H9 (cell line): Measurements from ENCODE around the gene PLD2. TPM values are rescaled to one million over a fixed set of nuclear protein-coding genes. Genes with fewer than 3 reads are reported as not detected.

Experiments
- DNase-seq: peaks from one replicate; pipeline ENCODE4 v3.0.0-alpha.2; 2017
- H2AFZ ChIP-seq: one replicate; pipeline ENCODE4 v1.6.1; 2013; ENCODE audit warnings: mild to moderate bottlenecking, low read length, control low read depth, moderate library complexity
- H2AK5ac ChIP-seq: 2 replicates; pipeline ENCODE4 v1.6.1; 2013; ENCODE audit warnings: low read length, control low read depth, mixed read lengths; ENCODE audit not compliant: insufficient read length
- H2BK120ac ChIP-seq: one replicate; pipeline ENCODE4 v1.6.1; 2013; ENCODE audit warnings: low read depth, mild to moderate bottlenecking, low read length, control low read depth, inconsistent platforms; ENCODE audit not compliant: poor library complexity, severe bottlenecking
- H2BK12ac ChIP-seq: 2 replicates; pipeline ENCODE4 v1.6.1; 2013; ENCODE audit warnings: low read length, control low read depth, mixed read lengths, low read depth; ENCODE audit not compliant: insufficient read length
- H2BK15ac ChIP-seq: 2 replicates; pipeline ENCODE4 v1.6.1; 2013; ENCODE audit warnings: low read depth, low read length, control low read depth
- H2BK20ac ChIP-seq: one replicate; pipeline ENCODE4 v1.6.1; 2013; ENCODE audit warnings: low read depth, mild to moderate bottlenecking, low read length, control low read depth, inconsistent platforms; ENCODE audit not compliant: poor library complexity, severe bottlenecking
- H2BK5ac ChIP-seq: 2 replicates; pipeline ENCODE4 v1.6.1; 2013; ENCODE audit warnings: low read length, control low read depth, mixed read lengths; ENCODE audit not compliant: insufficient read length
- H3K14ac ChIP-seq: 2 replicates; pipeline ENCODE4 v1.6.1; 2013; ENCODE audit warnings: low read length, control low read depth; ENCODE audit not compliant: insufficient read depth
- H3K18ac ChIP-seq: 2 replicates; pipeline ENCODE4 v1.6.1; 2013; ENCODE audit warnings: low read depth, mild to moderate bottlenecking, mixed read lengths, low read length, control low read depth; ENCODE audit not compliant: insufficient read length
- H3K23ac ChIP-seq: 2 replicates; pipeline ENCODE4 v1.6.1; 2013; ENCODE audit warnings: low read length, control low read depth, mixed read lengths, low read depth; ENCODE audit not compliant: insufficient read length
- H3K23me2 ChIP-seq: 2 replicates; pipeline ENCODE4 v1.6.1; 2013; ENCODE audit warnings: low read depth, mild to moderate bottlenecking, mixed read lengths, low read length, control low read depth; ENCODE audit not compliant: insufficient read length, poor library complexity, severe bottlenecking
- H3K27ac ChIP-seq: 2 replicates; pipeline ENCODE4 v1.5.1; 2013; ENCODE audit warnings: low read length, control low read depth, mixed read lengths, low read depth; ENCODE audit not compliant: insufficient read length
- H3K27me3 ChIP-seq: 2 replicates; pipeline ENCODE4 v1.6.1; 2013; ENCODE audit warnings: low read length, control low read depth, inconsistent platforms; ENCODE audit not compliant: insufficient read depth
- H3K4ac ChIP-seq: 2 replicates; pipeline ENCODE4 v1.6.1; 2013; ENCODE audit warnings: low read depth, mild to moderate bottlenecking, control low read depth, inconsistent platforms, low read length, moderate library complexity
- H3K4me1 ChIP-seq: 2 replicates; pipeline ENCODE4 v1.6.1; 2013; ENCODE audit warnings: low read length, control low read depth, inconsistent platforms; ENCODE audit not compliant: insufficient read depth
- H3K4me2 ChIP-seq: 2 replicates; pipeline ENCODE4 v1.6.1; 2013; ENCODE audit warnings: low read length, control low read depth, mixed read lengths; ENCODE audit not compliant: insufficient read length, insufficient read depth
- H3K56ac ChIP-seq: 2 replicates; pipeline ENCODE4 v1.6.1; 2013; ENCODE audit warnings: low read depth, mild to moderate bottlenecking, mixed read lengths, low read length, control low read depth; ENCODE audit not compliant: insufficient read length
- H3K79me1 ChIP-seq: 2 replicates; pipeline ENCODE4 v1.6.1; 2013; ENCODE audit warnings: low read depth, mild to moderate bottlenecking, moderate library complexity, low read length, control low read depth, inconsistent platforms; ENCODE audit not compliant: insufficient read depth, poor library complexity, severe bottlenecking
- H3K79me2 ChIP-seq: 2 replicates; pipeline ENCODE4 v1.6.1; 2013; ENCODE audit warnings: low read length, control low read depth, inconsistent platforms; ENCODE audit not compliant: insufficient read depth
- H3K9ac ChIP-seq: 2 replicates; pipeline ENCODE4 v1.6.1; 2013; ENCODE audit warnings: low read length, control low read depth, mixed read lengths; ENCODE audit not compliant: insufficient read length; ENCODE audit errors: extremely low read depth
- H3K9me3 ChIP-seq: one replicate; pipeline ENCODE4 v1.6.1; 2013; ENCODE audit warnings: low read depth, low read length, inconsistent platforms; ENCODE audit not compliant: control insufficient read depth
- H3T11ph ChIP-seq: one replicate; pipeline ENCODE4 v1.6.1; 2013; ENCODE audit warnings: mild to moderate bottlenecking, low read length, control low read depth, inconsistent platforms
- H4K20me1 ChIP-seq: one replicate; pipeline ENCODE4 v1.6.1; 2013; ENCODE audit not compliant: control insufficient read depth, insufficient read length, insufficient read depth
- H4K5ac ChIP-seq: 2 replicates; pipeline ENCODE4 v1.6.1; 2013; ENCODE audit warnings: low read depth, mild to moderate bottlenecking, mixed read lengths, low read length, control low read depth; ENCODE audit not compliant: insufficient read length
- H4K8ac ChIP-seq: replicated peaks from 2 replicates; pipeline ENCODE4 v1.6.1; 2013; ENCODE audit warnings: low read length, control low read depth, mixed read lengths, low read depth; ENCODE audit not compliant: insufficient read length
- H4K91ac ChIP-seq: 2 replicates; pipeline ENCODE4 v1.6.1; 2013; ENCODE audit warnings: low read depth, mild to moderate bottlenecking, moderate library complexity, mixed read lengths, low read length, control low read depth; ENCODE audit not compliant: insufficient read length
- H3K27ac Mint-ChIP-seq, 3 experiments: 2 replicates in 2 of 3; 3 replicates in 1 of 3; pipeline ENCODE4 v1.8.0; 2020 to 2021; ENCODE audit warnings: mixed read lengths in 3 of 3, mild to moderate bottlenecking in 1 of 3, moderate library complexity in 1 of 3
- H3K27me3 Mint-ChIP-seq: 2 replicates; pipeline ENCODE4 v1.8.0; 2021; ENCODE audit warnings: low read depth, mild to moderate bottlenecking, moderate library complexity, mixed read lengths
- H3K36me3 Mint-ChIP-seq, 3 experiments: 2 replicates in 2 of 3; 3 replicates in 1 of 3; pipeline ENCODE4 v1.8.0; 2020 to 2021; ENCODE audit warnings: low read depth in 3 of 3, mixed read lengths in 3 of 3; ENCODE audit not compliant: insufficient read depth in 1 of 3
- H3K4me1 Mint-ChIP-seq, 2 experiments: 2 replicates each; pipeline ENCODE4 v1.8.0; 2020; ENCODE audit warnings: mixed read lengths in 2 of 2
- H3K4me3 Mint-ChIP-seq, 2 experiments: 2 replicates in 1 of 2; 3 replicates in 1 of 2; pipeline ENCODE4 v1.8.0; 2020 to 2021; ENCODE audit warnings: mild to moderate bottlenecking in 2 of 2, mixed read lengths in 2 of 2, moderate library complexity in 1 of 2
- H3K9me3 Mint-ChIP-seq, 2 experiments: 2 replicates in 1 of 2; 3 replicates in 1 of 2; pipeline ENCODE4 v1.8.0; 2020; ENCODE audit warnings: mild to moderate bottlenecking in 2 of 2, mixed read lengths in 2 of 2, moderate library complexity in 1 of 2
- CTCF ChIP-seq: fragments of 200-600 bp; sonication (generic); conservative IDR thresholded peaks from 3 replicates; pipeline ENCODE4 v1.8.0; 2021; ENCODE audit warnings: antibody characterized with exemption, mild to moderate bottlenecking
- WGBS: extraction: QIAGEN DNeasy Blood & Tissue Kit; methylation state at CpG from one replicate; pipeline ENCODE4 v1.1.7; 2013; ENCODE audit warnings: missing lambda C conversion rate, low lambda C conversion rate, mixed read lengths; ENCODE audit not compliant: insufficient read length; ENCODE audit errors: extremely low coverage; 5-methylcytosine and 5-hydroxymethylcytosine counted together
- total RNA-seq: library from RNA; stranded (reverse); gene quantifications from 2 replicates; pipeline ENCODE4 v1.2.1, GENCODE V29; 2021

The PLD2 gene
- total RNA-seq, 1 experiment from 2014 or later, result 63.3 TPM

- no peak overlapping the region for H2BK5ac ChIP-seq
Measured at GRCh38 chr17:4777969-4778760, 28.8 kb upstream of the PLD2 start.

More at GRCh38 chr17:4777969-4778760, 28.8 kb upstream of the PLD2 start:
- Histone ChIP-seq H2BK120ac (no peak overlapping the region), H3K18ac (no peak overlapping the region), H3K23me2 (no peaks in the 10 kb centered on the region), H3K56ac (no peak overlapping the region), H3K23ac (no peak overlapping the region), H3K4me2 (no peak overlapping the region), H4K8ac (no peak overlapping the region), H2AFZ (no peak overlapping the region), H3K4ac (no peak overlapping the region), H2AK5ac (no peak overlapping the region), H2BK20ac (no peak overlapping the region), H4K91ac (no peak overlapping the region), H3K14ac (no peak overlapping the region; the same call in 1 of the 2 replicates), H3K4me1 (no peaks in the 10 kb centered on the region), H4K5ac (no peak overlapping the region), H3K79me1 (no peaks in the 10 kb centered on the region), H3K79me2 (no peaks in the 10 kb centered on the region), H2BK15ac (no peak overlapping the region), H3K27ac (no peak overlapping the region), H3K9ac (no peak overlapping the region), H3K27me3 (no peaks in the 10 kb centered on the region; the same call in 1 of the 2 replicates), H2BK12ac (no peak overlapping the region), H3K9me3 (no peaks in the 10 kb centered on the region), H4K20me1 (no peaks in the 10 kb centered on the region), H3T11ph (no peak overlapping the region)
- H3K9me3 Mint-ChIP-seq, result no peaks in the 10 kb centered on the region
- no peak overlapping the region for H3K27ac Mint-ChIP-seq
- peaks cover 52% of the 10 kb centered on the region for H3K27me3 Mint-ChIP-seq
- H3K36me3 Mint-ChIP-seq, result no peaks in the 10 kb centered on the region
- H3K4me3 Mint-ChIP-seq, result no peak overlapping the region
- no CpG with 5 or more reads among the region's 9 CpGs for WGBS
- DNase-seq, result no peak
- peaks cover 2 to 3% of the 10 kb centered on the region in 2 experiments; a peak in 1 of 4 replicates for H3K4me1 Mint-ChIP-seq
- no peak for TF ChIP-seq CTCF
